ENCODE measurements around the gene RASEF.
A peak's percentile ranks its signal among the peaks of the same experiment; 100 is the strongest.
"Not testable (repeated sequence)": the region's sequence is repeated elsewhere in the genome, so short reads cannot be mapped to it uniquely, and the experiment has no call there.

Gene RASEF

DNA sequence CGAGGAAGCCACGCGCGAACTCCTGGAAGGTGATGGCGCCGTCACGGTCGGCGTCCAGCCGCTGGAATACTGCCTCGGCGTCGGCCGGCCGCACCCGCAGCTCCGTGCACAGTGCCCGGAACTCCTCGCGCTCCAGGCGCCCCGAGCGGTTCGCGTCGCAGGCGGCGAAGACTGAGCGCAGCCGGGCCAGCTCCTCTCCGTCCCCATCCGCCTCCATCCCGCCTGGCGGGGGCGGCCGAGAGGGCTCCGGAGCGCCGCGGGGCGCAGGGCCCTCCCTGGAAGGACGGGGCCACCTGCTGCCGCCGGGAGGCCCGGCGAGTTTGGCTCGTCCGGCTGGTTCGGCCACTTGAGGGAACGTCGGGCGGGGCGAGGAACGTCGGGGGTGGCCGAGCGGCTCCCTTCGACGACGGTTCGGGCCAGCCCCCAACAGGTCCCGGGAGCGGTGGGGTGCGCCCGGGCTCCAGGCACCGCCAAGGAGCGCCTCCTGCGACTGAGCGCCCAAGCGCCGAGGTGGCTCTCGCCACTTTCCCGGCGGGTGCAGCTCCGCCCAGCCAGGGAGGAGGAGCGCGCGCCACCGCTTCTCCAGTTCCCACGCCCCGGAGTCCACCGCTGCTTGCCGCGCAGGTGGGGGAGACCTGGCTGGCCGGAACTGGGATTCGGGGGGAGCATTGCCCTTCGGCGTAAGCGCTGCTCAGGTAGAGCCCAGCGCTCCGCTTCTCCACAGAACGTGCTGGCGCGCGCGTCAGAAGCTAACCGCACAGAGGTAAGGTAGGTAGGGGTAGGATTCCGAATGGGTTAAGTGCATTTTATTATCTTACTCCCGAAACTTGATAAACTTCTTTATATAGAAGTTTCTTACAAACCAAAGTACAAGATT lies at the start of gene RASEF:
Gene RASEF (minus strand): TSS at position 492 of the 877 bp plus-strand sequence. CDS start 275 bp downstream, at position 217.
- peak; percentile 59 for DNase-seq (ENCODE audit: low spot score)

GRCh38 chr9:83111169-83111568 lies 48.2 kb upstream of the RASEF start:
- no peak for DNase-seq (ENCODE audit: low spot score)

GRCh38 chr9:83109296-83109695 lies 46.4 kb upstream of the RASEF start:
- DNase-seq (ENCODE audit: low spot score), result no peak

- DNase-seq (ENCODE audit: low spot score), result no peak
Measured at GRCh38 chr9:83108208-83108607, 45.3 kb upstream of the RASEF start.

DNA sequence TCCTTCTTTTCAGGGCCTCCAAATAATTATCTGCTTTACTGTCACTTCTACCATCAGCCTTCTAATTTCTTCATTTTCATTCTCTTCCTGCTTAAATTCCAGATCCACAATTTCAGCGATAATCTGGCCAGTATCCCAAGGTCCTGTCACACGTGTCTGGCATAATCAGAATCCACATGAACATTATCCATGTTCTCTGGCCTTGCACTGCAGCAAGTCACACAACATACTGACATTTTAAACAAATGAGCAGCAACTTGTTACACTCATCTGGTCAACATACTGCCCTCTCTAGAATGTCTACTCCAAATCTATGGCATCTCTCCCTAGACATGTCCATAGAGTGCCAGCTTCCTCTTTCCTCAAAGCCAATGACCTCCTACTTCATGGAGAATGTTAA lies 43.8 kb upstream of the RASEF start:
- DNase-seq (ENCODE audit: low spot score), result no peak

GRCh38 chr9:83106263-83106662 lies 43.3 kb upstream of the RASEF start:
- no peak for DNase-seq (ENCODE audit: low spot score)

DNA sequence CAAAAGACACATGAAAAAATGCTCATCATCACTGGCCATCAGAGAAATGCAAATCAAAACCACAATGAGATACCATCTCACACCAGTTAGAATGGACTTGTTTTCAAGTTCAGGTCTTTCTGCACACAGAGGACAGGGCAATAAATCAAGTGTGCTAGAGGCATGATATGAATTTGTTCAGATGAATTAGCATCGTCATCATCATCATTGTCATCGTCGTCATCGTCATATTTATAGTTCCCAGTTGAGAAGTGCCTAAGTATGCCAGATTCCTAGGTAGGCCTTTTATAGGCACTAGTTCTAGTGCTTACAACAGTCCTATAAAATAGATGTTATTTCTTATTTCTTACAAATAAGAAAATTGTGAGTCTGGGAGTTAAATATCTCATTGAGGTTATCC lies 34.7 kb upstream of the RASEF start:
- no peak for DNase-seq (ENCODE audit: low spot score)

- DNase-seq (ENCODE audit: low spot score), result not testable (repeated sequence)
Measured at GRCh38 chr9:83093311-83093710, 30.4 kb upstream of the RASEF start.

- DNase-seq (ENCODE audit: low spot score), result no peak
Measured at GRCh38 chr9:83081846-83082245, 18.9 kb upstream of the RASEF start.

DNA sequence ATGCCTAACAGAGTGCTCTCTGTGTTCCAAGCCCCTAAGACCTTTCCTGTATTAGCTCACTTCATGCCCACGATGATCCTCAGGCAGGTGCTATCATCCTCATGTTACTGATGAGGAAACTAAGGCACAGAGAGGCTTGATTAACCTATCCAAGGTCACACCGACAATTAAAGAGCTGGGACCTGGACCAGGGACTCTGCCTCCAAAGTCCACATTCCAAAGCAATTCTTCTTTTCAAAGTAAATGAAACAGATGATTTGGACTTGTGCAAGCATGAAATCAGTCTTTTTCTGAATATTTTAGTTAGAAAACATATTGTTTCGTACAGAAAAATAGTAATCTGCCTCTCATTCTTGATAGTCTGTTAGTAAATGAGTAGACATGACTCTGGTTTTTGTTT lies 18.1 kb upstream of the RASEF start:
- DNase-seq (ENCODE audit: low spot score), result no peak

DNA sequence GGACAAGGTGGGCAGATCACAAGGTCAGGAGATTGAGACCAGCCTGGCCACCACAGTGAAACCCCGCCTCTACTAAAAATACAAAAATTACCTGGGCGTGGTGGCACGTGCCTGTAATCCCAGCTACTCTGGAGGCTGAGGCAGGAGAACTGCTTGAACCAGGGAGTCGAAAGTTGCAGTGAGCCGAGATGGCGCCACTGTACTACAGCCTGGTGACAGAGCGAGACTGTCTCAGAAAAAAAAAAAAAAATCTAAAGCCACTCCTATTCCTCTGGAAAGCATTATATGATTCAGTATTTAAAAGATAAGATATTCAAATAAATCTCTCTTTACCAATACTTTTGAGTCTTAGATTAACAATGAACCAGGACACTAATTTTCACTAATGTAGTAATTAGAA lies 13.0 kb upstream of the RASEF start:
- not testable (repeated sequence) for DNase-seq (ENCODE audit: low spot score)

- DNase-seq (ENCODE audit: low spot score), result not testable (repeated sequence)
Measured at GRCh38 chr9:83072498-83072897, 9.6 kb upstream of the RASEF start.

DNA sequence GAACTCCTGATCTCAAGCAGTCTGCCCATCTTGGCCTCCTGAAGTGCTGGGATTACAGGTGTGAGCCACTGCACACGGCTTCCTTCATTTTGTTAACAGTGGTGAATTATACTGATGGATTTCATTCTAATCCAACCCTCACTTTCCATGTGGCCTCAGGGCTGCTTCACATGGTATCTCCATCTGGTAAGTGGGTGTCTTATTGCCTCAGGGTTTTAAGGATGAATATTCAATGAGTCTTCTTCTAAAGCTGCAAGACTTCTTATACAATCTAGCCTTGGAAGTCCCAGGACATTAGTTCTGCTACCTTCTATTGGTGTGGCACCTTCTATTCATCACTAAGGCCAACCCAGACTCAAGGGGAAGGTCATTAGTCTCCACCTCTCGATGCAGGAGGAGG lies 8.7 kb upstream of the RASEF start:
- no peak for DNase-seq (ENCODE audit: low spot score)

DNA sequence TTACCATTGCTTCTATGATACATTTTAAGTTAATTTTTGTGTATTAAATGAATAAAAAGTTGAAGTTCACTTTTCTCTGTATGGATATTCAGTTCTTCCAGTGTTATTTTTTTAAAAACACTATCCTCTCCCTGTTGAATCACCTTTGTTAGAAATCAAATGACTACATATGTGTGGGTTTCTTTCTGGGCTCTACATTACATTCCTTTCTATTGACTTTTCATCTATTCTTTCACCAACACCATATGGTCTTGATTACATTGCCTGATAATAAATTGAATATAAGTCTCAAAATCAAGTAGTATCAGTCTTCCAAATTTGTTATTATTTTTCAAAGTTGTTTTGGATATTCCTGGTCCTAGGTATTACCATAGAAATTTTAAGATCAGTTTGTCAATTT lies 7.3 kb upstream of the RASEF start:
- no peak for DNase-seq (ENCODE audit: low spot score)

DNA sequence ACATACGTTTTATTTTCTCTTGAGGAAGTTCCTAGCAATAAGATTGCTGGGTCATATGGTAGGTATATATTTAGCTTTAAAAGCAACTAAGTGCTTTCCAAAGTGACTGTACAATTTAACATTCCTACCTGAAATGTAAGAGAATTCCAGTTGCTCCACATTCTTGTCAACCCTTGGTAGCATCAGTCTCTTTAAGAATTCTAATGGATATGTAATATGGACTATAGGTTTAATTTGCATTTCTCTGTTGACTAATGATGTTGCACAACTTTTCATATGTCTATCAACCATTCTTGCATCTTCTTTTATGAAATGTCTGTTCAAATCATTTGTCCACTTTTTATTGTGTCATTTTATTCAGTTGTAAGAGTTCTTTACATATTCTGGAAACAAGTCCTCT lies 6.7 kb upstream of the RASEF start:
- DNase-seq (ENCODE audit: low spot score), result no peak

GRCh38 chr9:83068414-83068813 lies 5.5 kb upstream of the RASEF start:
- DNase-seq (ENCODE audit: low spot score), result no peak

DNA sequence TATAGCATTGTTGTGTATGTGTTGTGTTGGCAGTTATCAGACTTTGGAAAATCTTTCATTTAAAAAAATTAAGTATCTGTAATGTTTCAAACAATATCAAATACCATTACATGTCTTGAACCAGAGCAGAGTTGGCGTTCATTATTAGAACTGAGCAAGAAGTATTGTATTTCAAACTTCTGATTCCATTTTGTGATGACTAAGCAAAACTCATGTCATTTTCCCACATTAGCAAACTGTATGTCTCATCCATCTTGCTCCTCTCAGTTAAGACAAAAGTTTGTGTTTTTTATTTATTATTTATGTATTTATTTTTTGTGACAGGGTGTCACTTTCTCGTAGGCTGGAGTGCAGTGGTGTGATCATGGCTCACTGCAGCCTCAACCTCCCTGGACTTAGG lies 4.6 kb upstream of the RASEF start:
- DNase-seq (ENCODE audit: low spot score), result no peak

GRCh38 chr9:83066771-83067170 lies 3.8 kb upstream of the RASEF start:
- no peak for DNase-seq (ENCODE audit: low spot score)

DNA sequence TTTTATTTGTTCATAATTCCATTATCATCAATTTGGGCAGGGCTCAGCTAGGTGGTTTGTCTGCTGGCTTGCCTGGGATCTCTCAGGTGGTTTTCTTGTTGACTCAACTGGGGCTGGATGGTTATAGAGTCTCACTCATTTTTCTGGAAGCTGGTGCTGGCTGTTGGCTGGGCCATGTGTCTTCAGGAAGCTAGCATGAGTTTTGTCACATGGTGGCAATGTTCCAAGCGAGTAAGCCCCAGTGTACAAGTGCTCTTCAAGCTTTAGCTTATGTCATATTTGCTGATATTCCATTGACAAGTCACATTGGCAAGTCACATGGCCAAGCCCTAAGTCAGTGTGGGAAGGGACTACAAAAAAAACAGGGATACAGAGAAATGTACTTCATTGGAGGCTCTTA lies 2.3 kb upstream of the RASEF start:
- DNase-seq (ENCODE audit: low spot score), result no peak

DNA sequence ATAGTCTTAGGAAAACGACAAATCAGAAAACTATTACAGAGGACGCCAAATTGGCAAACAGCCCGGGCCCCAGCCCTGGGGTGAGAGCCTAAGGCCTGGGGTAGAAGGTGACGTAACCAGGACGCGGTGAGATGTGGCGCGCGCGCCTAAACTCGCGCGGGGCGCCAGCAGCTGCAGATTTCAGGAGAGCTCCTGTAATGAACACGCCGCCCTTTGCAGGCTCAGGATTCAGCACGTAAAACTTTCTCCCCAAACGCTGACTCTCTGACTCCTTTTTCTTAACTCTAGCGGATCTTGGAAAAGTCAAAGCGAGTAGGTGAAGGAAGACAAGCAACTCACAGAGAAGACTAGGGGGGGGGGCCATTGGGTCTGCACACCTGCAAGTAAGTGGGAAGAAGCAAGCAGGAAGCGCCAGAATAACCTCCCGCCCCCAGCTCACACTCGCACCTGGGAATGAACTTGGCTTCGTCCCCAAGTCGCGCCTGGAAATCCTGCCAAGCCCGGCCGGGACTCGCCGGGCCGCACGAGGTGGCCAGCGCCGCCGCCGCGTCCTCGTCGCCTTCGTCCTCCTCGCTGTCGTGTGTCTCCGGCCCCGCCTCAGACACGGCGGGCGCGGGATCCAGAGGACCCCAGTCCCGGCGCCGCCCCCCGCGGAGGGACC lies 822 bp downstream of the RASEF start:
- DNase-seq (ENCODE audit: low spot score), result peak; percentile 42

GRCh38 chr9:83061036-83061435 lies 1.9 kb downstream of the RASEF start:
- DNase-seq (ENCODE audit: low spot score), result no peak

- no peak for DNase-seq (ENCODE audit: low spot score)
Measured at GRCh38 chr9:83060556-83060955, 2.4 kb downstream of the RASEF start.

DNA sequence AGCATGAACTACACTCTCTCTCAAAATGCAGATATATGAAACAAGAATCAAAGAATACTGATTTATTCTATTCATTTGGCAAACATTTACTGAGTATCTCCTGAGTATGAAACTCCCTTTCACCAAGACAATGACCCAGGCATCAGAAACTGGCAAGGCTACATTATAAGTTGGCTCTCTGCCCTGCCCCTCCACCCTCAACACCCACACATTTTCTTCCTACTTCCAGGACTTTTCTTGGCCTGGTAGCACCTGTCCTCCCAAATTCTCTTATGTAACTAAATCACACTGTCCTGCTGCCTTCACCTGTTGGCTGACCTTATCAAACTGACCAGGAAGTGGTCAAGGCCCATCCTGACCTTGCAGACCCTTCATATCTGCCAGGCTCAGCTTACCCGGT lies 3.5 kb downstream of the RASEF start:
- DNase-seq (ENCODE audit: low spot score), result no peak

DNA sequence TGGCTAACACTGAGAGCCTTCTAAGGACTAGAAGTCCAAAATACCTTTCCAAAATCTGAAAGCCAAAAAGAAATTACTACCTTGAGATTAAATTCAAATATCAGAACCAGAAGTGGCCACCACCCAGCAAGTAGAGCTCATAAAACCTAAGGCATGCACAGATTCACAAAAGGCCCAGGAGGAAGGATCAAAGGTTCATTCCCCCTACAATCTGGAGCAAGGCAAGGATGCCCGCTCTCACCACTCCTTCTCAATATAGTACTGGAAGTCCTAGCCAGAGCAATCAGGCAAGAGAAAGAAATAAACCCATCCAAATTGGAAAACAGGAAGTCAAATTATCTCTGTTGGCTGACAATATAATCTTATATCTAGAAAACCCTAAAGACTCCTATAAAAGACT lies 6.0 kb downstream of the RASEF start:
- no peak for DNase-seq (ENCODE audit: low spot score)
